H1 (cell line): Measurements from ENCODE around the gene LRBA. TPM values are rescaled to one million over a fixed set of nuclear protein-coding genes. Genes with fewer than 3 reads are reported as not detected.

Experiments
- BCL11A ChIP-seq, 2 experiments: IDR thresholded peaks; one replicate each; pipeline ENCODE4 v1.6.1; 2011; ENCODE audit warnings: low read depth in 2 of 2, low read length in 2 of 2, mild to moderate bottlenecking in 2 of 2
- CBX8 ChIP-seq: fragments of 300-800, 300-1000 bp; sonication (generic); IDR thresholded peaks from 2 replicates; pipeline ENCODE4 v1.7.1; 2016; ENCODE audit warnings: low read depth, low read length, borderline replicate concordance
- GTF2F1 ChIP-seq: IDR thresholded peaks from 2 replicates; pipeline ENCODE4 v1.6.1; 2012; ENCODE audit warnings: low read depth, low read length, improper control_type of control experiment, borderline replicate concordance
- JUN ChIP-seq: IDR thresholded peaks from 2 replicates; pipeline ENCODE4 v1.6.1; 2011; ENCODE audit warnings: low read depth, mild to moderate bottlenecking, improper control_type of control experiment, low read length
- RAD21 ChIP-seq, 2 experiments: IDR thresholded peaks in 1 of 2; conservative IDR thresholded peaks in 1 of 2; 2 replicates each; pipeline ENCODE4 v1.6.1; 2011; ENCODE audit warnings: low read depth in 2 of 2, low read length in 2 of 2, improper control_type of control experiment in 1 of 2, inconsistent platforms in 1 of 2, mild to moderate bottlenecking in 1 of 2, moderate library complexity in 1 of 2
- SAP30 ChIP-seq: fragments of 300-600 bp; sonication (generic); IDR thresholded peaks from 2 replicates; pipeline ENCODE4 v1.7.1; 2012; ENCODE audit warnings: low read length, moderate library complexity, mild to moderate bottlenecking, inconsistent platforms; ENCODE audit not compliant: insufficient read depth, insufficient replicate concordance
- TAF1 ChIP-seq: IDR thresholded peaks from 2 replicates; pipeline ENCODE4 v1.6.1; 2011; ENCODE audit warnings: mild to moderate bottlenecking, low read depth, low read length
- polyA plus RNA-seq, 7 experiments: library from polyadenylated mRNA; depleted of rRNA in 3 of 7; stranded (reverse) in 5 of 7; unstranded in 2 of 7; fragments of >200 nt in 5 of 7; fragments of 200-250 nt in 2 of 7; gene quantifications; 1 replicate in 5 of 7; 2 replicates in 1 of 7; 4 replicates in 1 of 7; pipeline versions ENCODE4 v1.2.1 to v1.2.3, GENCODE V29; 2011 to 2013; ENCODE audit warnings: missing spikeins in 2 of 7, mixed read lengths in 2 of 7
- total RNA-seq: library from RNA; stranded (reverse); fragmentation: NEBNext Ultra II Directional; extraction: Animal tissue kit (Norgen Biotek cat#: 25700); gene quantifications from 2 replicates; pipeline ENCODE4 v1.2.1, GENCODE V29; 2021

The LRBA gene
- total and polyA plus RNA-seq, 2 of the 8 experiments (the other 6 are each of a cell fraction or from before 2014, with no cell fraction given): 54.6 to 83.2 TPM

DNA sequence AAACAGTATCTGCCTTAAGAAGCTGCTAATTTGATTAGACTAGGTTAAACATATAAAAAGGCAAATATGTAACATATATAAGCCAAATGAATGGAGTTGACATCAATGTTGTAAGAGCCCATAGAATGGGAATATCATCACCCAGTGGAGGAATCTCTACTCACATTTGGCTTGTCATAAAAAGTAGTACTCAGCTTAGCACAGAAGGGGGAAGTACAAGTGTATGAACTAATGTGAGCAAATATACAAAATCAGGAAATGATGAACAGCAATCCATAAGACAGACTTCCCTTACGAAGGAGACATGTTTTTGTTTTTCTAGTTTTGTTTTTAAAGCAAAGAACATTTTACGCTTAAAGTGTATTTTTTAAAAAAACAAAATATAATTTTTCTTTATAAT, 358.2 kb downstream of the LRBA start (continued):
- no peak for TF ChIP-seq GTF2F1
- TF ChIP-seq JUN: no peak
- no peak for TF ChIP-seq SAP30
- TF ChIP-seq RAD21 (IDR thresholded peaks at IDR 0.05 in 1 of 2, conservative IDR thresholded peaks at IDR 0.05 in 1 of 2; ENCODE audit: low read depth in 2 of 2, low read length in 2 of 2): no peak
- no peak for TF ChIP-seq TAF1
- no peak for TF ChIP-seq BCL11A (IDR thresholded peaks at IDR 0.05; ENCODE audit: low read depth in 2 of 2, low read length in 2 of 2)
- no peak for TF ChIP-seq CBX8
